C4-2B (cell line): ENCODE results near the gene CORO1C.

Source experiments
- H3K27ac ChIP-seq: fragments of 450-650 bp; 2 replicates; pipeline ENCODE4 v1.5.1; 2017
- ZFX ChIP-seq: fragments of 450-650 bp; IDR thresholded peaks from 2 replicates; pipeline ENCODE4 v1.6.1; 2017
- TF ChIP-seq, protein P1 (sequence below): fragments of 450-650 bp; conservative IDR thresholded peaks from 2 replicates; pipeline ENCODE4 v1.5.1; 2017; ENCODE audit warnings: mild to moderate bottlenecking

Gene CORO1C

DNA sequence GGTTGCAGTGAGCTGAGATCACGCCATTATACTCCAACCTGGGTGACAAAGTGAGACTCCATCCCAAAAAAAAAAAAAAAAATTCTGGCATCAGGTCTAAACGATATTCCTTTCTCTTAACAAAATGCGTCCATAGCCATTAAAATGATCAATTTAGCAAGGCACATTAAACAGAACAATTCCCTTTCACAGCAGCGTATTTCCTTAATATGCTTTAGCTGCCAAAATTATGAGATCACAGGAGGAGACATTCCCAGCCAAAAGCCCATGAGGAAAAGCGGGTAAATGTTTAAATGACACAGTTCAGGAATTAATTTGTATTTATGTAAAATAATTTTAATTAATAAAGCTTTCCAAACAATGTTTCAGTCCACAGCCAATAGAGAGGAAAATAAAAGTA lies 54.6 kb downstream of the CORO1C start:
- TF ChIP-seq ZFX: no peak
- TF ChIP-seq, protein P1, sequence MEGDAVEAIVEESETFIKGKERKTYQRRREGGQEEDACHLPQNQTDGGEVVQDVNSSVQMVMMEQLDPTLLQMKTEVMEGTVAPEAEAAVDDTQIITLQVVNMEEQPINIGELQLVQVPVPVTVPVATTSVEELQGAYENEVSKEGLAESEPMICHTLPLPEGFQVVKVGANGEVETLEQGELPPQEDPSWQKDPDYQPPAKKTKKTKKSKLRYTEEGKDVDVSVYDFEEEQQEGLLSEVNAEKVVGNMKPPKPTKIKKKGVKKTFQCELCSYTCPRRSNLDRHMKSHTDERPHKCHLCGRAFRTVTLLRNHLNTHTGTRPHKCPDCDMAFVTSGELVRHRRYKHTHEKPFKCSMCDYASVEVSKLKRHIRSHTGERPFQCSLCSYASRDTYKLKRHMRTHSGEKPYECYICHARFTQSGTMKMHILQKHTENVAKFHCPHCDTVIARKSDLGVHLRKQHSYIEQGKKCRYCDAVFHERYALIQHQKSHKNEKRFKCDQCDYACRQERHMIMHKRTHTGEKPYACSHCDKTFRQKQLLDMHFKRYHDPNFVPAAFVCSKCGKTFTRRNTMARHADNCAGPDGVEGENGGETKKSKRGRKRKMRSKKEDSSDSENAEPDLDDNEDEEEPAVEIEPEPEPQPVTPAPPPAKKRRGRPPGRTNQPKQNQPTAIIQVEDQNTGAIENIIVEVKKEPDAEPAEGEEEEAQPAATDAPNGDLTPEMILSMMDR: no peak
- no peak overlapping the region for H3K27ac ChIP-seq

DNA sequence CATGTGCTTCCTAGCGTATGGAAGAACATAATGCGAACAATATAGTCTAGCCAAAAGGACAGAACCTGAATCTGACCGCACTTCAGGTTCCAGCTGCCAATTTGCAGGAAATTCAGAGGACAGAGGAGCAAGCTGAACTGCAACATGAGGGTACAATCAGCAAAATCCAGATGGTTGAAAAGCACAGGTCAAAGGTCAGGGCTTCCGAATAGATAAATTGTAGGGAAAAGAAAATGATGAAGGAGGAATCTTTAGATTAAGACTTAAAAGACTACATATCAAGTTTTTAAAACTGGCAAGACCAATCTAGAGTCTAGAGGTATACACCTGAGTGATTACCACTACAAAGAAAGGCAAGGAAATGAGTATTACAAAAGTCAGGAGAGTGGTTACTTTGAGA lies 55.5 kb downstream of the CORO1C start:
- TF ChIP-seq, protein P1: no peak
- TF ChIP-seq ZFX: no peak
- no peak overlapping the region for H3K27ac ChIP-seq

DNA sequence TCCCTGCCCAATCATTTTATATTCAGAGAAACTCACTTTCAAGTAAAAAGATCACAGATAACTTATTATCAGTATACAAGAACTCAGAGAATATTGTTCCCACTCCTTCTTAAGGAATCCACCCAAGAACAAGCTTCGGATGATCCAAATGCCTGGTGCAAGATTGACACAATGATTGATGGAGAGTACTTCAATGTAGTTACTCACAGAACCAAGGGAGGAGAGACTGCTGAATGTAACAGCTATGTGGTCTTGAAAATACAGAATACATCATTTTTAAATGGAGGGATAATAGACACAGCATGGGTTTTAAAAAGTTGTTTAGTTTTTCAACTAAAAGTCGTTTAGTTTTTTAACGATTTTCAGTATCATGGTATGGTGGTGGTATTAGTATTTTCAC lies 59.3 kb downstream of the CORO1C start:
- no peak for TF ChIP-seq ZFX
- TF ChIP-seq, protein P1: no peak
- H3K27ac ChIP-seq: no peak overlapping the region

DNA sequence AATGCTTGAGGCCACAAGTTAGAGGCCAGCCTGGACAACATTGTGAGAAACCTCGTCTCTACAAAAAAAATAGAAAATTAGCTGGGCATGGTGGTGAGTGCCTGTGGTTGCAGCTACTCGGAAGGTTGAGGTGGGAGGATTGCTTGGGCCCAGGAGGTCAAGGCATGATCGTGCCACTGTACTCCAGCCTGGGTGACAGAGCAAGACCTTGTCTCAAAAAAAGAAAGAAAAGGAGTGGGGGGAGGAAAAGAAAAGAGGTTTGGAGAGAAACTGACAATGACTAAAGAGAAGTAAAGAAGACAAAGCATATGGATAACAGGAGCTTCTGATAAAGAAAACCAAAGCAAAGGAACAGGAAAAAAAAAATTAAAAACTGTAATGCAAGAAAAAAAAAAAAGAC lies 60.2 kb downstream of the CORO1C start:
- H3K27ac ChIP-seq: no peak overlapping the region
- TF ChIP-seq ZFX: no peak
- TF ChIP-seq, protein P1: no peak

DNA sequence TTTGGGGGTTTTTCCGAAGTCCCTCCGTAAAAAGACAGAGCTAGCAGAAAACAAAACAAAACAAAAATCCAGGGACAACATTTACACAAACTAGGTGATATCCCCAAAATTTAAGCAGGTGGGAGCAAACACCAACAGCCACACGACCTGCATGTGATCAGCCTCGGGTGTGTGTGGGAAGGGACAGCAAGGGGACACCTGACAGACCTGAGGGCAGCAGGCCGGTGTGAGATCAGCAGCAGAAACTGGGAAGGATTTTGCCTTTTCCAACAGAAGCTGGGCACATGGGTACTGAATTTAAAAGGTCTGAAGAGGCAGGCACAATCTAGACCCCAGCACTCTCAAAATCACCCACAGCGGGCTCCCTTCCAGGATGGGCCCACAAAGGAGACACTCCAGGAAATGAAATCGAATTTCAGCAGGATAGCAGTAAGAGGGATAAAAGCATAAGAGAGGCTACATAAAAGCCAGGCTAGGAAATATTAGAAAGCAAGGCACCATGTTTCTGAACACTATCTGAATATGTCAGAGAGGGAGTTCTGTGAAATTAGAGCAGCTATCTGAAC lies 61.2 kb downstream of the CORO1C start:
- no peak overlapping the region for H3K27ac ChIP-seq
- no peak for TF ChIP-seq ZFX
- TF ChIP-seq, protein P1: no peak

DNA sequence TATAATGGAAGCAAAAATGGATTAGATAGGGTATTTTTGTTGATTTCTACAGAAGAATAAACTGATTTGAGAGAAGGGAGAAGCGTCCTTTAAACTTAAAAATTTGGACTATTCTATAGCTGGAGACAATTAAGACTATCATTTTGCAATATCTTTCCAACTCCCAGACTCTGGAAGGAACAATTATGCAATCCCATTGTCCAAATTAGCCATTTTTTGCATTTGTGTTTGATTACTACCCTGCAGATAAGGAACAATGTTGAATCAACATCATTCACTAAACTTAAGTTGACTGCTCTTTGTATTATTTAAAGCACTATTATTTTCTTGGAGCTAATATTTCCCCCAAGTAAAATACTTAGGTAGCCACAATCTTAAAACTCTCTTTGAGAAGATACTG lies 62.8 kb downstream of the CORO1C start:
- no peak overlapping the region for H3K27ac ChIP-seq
- TF ChIP-seq ZFX: no peak
- TF ChIP-seq, protein P1: no peak

DNA sequence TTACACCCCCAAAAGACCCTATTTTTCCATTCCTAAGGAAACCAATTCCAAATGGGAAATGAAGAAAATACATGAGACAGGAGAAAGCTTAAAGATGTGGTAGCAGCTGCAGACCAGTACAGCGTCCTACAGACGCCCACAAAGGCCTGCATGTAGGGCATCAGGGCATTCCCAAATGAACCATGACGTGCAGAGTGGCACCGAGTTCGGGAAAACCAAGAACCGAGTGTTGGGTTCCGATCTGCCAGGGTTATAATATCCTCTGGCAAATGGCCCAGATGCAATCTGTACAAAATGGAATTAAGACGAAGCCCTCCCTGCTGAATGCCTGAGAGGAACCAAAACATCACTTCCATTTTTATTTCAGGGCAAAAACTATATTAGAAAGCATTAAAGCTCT lies 63.3 kb downstream of the CORO1C start:
- no peak for TF ChIP-seq ZFX
- TF ChIP-seq, protein P1: no peak
- no peak overlapping the region for H3K27ac ChIP-seq
